IPS-18c (cell line): Measurements from ENCODE around the gene RMND5A.
A peak's percentile ranks its signal among the peaks of the same experiment; 100 is the strongest.
"Not testable (repeated sequence)": the region's sequence is repeated elsewhere in the genome, so short reads cannot be mapped to it uniquely, and the experiment has no call there.

Experiments
- H3K4me3 ChIP-seq: 2 replicates; pipeline ENCODE4 v1.7.0; 2013; ENCODE audit warnings: low read depth, mild to moderate bottlenecking, low read length, moderate library complexity; ENCODE audit not compliant: insufficient read depth
- H3K9me3 ChIP-seq: one replicate; pipeline ENCODE4 v1.6.1; 2013; ENCODE audit warnings: mild to moderate bottlenecking, low read length, moderate library complexity; ENCODE audit not compliant: control insufficient read depth, insufficient read depth

The RMND5A gene

GRCh38 chr2:86719637-86720539, at the start of gene RMND5A:
Gene RMND5A (plus strand): TSS chr2:86720291. CDS start chr2:86720668, 377 bp downstream.
- H3K4me3 ChIP-seq, result peak within 1 kb of the TSS; percentile 63
- H3K9me3 ChIP-seq, result not testable (repeated sequence)

GRCh38 chr2:86671337-86671981, 48.6 kb upstream of the RMND5A start:
- no peak overlapping the region for H3K4me3 ChIP-seq
- H3K9me3 ChIP-seq, result peaks cover 2% of the 10 kb centered on the region

- Histone ChIP-seq H3K9me3 (peaks cover 2% of the 10 kb centered on the region), H3K4me3 (no peak overlapping the region)
These were observed 48.0 kb upstream of the RMND5A start for GRCh38 chr2:86672027-86672545.

GRCh38 chr2:86673011-86673410, 47.1 kb upstream of the RMND5A start:
- peaks cover 2% of the 10 kb centered on the region for H3K9me3 ChIP-seq
- no peak overlapping the region for H3K4me3 ChIP-seq

GRCh38 chr2:86673986-86674670, 46.0 kb upstream of the RMND5A start:
- Histone ChIP-seq H3K4me3 (no peak overlapping the region), H3K9me3 (peaks cover 2% of the 10 kb centered on the region)

GRCh38 chr2:86675104-86675503, 45.0 kb upstream of the RMND5A start:
- Histone ChIP-seq H3K4me3 (no peak overlapping the region), H3K9me3 (peaks cover under 1% of the 10 kb centered on the region)

GRCh38 chr2:86675511-86676015, 44.5 kb upstream of the RMND5A start:
- no peak overlapping the region for H3K4me3 ChIP-seq
- no peaks in the 10 kb centered on the region for H3K9me3 ChIP-seq

GRCh38 chr2:86677816-86678215, 42.3 kb upstream of the RMND5A start:
- no peaks in the 10 kb centered on the region for H3K9me3 ChIP-seq
- no peak overlapping the region for H3K4me3 ChIP-seq

- Histone ChIP-seq H3K4me3 (no peak overlapping the region), H3K9me3 (no peaks in the 10 kb centered on the region)
These were observed 41.1 kb upstream of the RMND5A start for GRCh38 chr2:86679036-86679435.

GRCh38 chr2:86685351-86685750, 34.7 kb upstream of the RMND5A start:
- Histone ChIP-seq H3K9me3 (no peaks in the 10 kb centered on the region), H3K4me3 (no peak overlapping the region)

GRCh38 chr2:86686460-86686859, 33.6 kb upstream of the RMND5A start:
- Histone ChIP-seq H3K9me3 (no peaks in the 10 kb centered on the region), H3K4me3 (no peak overlapping the region)

- no peaks in the 10 kb centered on the region for H3K9me3 ChIP-seq
- no peak overlapping the region for H3K4me3 ChIP-seq
These were observed 33.2 kb upstream of the RMND5A start for GRCh38 chr2:86686905-86687304.

- Histone ChIP-seq H3K9me3 (no peaks in the 10 kb centered on the region), H3K4me3 (no peak overlapping the region)
These were observed 24.9 kb upstream of the RMND5A start for GRCh38 chr2:86695053-86695691.

- Histone ChIP-seq H3K9me3 (no peaks in the 10 kb centered on the region), H3K4me3 (no peak overlapping the region)
These were observed 22.5 kb upstream of the RMND5A start for GRCh38 chr2:86697551-86698104.

GRCh38 chr2:86700690-86701089, 19.4 kb upstream of the RMND5A start:
- no peaks in the 10 kb centered on the region for H3K9me3 ChIP-seq
- H3K4me3 ChIP-seq, result no peak overlapping the region

- H3K4me3 ChIP-seq, result no peak overlapping the region
- H3K9me3 ChIP-seq, result peaks cover 2% of the 10 kb centered on the region
These were observed 16.3 kb upstream of the RMND5A start for GRCh38 chr2:86703704-86704361.
